ENCODE results near the gene BNIP3. TPM values are rescaled to one million over a fixed set of nuclear protein-coding genes. Genes with fewer than 3 reads are reported as not detected.

BNIP3 gene
- polyA plus RNA-seq, 1 experiment = 73.5 TPM

DNA sequence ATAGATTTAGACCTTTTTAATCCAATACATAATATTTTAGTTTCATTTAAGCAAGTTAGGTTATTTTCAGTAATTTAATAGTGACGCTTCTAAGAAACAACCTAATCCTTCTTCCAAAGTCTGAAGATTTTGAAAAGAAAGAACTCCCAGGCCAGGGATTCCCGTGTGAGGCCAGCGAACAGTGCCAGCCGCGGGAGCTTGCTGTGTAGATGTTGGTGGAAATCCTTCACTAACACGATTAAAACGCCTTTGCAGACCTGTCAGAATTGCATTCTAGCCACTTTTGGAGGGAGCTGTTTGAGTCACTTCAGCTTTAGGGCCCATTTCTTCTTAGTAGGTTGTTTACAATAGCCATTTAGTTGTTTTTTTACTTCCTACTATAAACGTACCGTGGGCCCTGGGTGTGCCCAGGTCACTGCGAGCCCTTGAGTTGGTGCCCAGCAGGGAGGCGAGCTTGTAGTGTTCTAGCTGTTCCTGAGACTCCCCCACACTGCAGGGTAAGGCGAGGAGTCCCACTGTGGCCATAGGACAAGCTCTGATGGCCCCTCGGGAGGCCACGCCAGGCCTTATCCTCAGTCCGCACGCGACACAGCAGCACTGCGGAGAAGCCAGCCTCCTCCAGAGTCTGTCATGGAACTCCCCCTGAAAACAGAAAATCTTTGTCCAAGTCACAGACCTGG is 48.6 kb downstream of the BNIP3 start:
- POLR2A ChIA-PET = interaction anchor here (0.7 kb wide), 1 partner anchor 28 kb away, joined by 4 read pairs; no protein-coding TSS in a partner anchor
- H3K9me3 ChIP-seq (ENCODE audit: control insufficient read depth, insufficient read depth, low read length) = peaks cover 7% of the 10 kb centered on the region; the same call in 1 of the 2 replicates
- no peaks in the 10 kb centered on the region for H3K27me3 ChIP-seq (ENCODE audit: control insufficient read depth, insufficient read depth, low read length)
- no peak for DNase-seq (ENCODE audit: low read depth, low spot score)
- CTCF ChIA-PET = no interaction called here
- no peak overlapping the region for H3K27ac ChIP-seq (ENCODE audit: low read depth, low read length)
- TF ChIP-seq, protein P1, sequence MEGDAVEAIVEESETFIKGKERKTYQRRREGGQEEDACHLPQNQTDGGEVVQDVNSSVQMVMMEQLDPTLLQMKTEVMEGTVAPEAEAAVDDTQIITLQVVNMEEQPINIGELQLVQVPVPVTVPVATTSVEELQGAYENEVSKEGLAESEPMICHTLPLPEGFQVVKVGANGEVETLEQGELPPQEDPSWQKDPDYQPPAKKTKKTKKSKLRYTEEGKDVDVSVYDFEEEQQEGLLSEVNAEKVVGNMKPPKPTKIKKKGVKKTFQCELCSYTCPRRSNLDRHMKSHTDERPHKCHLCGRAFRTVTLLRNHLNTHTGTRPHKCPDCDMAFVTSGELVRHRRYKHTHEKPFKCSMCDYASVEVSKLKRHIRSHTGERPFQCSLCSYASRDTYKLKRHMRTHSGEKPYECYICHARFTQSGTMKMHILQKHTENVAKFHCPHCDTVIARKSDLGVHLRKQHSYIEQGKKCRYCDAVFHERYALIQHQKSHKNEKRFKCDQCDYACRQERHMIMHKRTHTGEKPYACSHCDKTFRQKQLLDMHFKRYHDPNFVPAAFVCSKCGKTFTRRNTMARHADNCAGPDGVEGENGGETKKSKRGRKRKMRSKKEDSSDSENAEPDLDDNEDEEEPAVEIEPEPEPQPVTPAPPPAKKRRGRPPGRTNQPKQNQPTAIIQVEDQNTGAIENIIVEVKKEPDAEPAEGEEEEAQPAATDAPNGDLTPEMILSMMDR (IDR thresholded peaks at IDR 0.05; ENCODE audit: low read depth, low read length) = no peak
- no peak overlapping the region for H3K4me3 ChIP-seq (ENCODE audit: low read depth, low read length)

DNA sequence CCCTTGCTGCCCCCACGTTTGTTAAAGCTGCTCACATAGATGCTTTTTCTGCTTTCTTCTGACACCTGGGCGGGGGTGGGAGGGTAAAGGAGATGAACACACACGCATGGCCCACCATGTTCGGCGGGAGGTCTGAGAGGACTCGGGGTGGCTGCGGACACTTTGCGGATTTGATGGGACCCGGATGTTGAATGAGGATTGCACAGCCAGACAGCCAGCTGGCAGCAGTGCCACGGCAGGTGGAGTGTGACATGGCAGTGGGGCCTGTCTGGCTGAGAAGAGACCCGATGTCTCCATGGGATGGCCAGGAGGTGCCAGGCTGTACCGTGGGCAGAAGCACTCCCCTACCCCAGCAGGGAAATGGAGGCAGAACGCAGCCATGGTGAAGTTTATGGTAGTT is 49.7 kb downstream of the BNIP3 start:
- TF ChIP-seq, protein P1 (IDR thresholded peaks at IDR 0.05; ENCODE audit: low read depth, low read length) = no peak
- POLR2A ChIA-PET = no interaction called here
- Histone ChIP-seq H3K4me3 (ENCODE audit: low read depth, low read length) (no peak overlapping the region), H3K9me3 (ENCODE audit: control insufficient read depth, insufficient read depth, low read length) (peaks cover 4% of the 10 kb centered on the region; the same call in 1 of the 2 replicates), H3K27ac (ENCODE audit: low read depth, low read length) (no peak overlapping the region), H3K27me3 (ENCODE audit: control insufficient read depth, insufficient read depth, low read length) (no peaks in the 10 kb centered on the region)
- CTCF ChIA-PET = no interaction called here
- DNase-seq (ENCODE audit: low read depth, low spot score) = no peak

DNA sequence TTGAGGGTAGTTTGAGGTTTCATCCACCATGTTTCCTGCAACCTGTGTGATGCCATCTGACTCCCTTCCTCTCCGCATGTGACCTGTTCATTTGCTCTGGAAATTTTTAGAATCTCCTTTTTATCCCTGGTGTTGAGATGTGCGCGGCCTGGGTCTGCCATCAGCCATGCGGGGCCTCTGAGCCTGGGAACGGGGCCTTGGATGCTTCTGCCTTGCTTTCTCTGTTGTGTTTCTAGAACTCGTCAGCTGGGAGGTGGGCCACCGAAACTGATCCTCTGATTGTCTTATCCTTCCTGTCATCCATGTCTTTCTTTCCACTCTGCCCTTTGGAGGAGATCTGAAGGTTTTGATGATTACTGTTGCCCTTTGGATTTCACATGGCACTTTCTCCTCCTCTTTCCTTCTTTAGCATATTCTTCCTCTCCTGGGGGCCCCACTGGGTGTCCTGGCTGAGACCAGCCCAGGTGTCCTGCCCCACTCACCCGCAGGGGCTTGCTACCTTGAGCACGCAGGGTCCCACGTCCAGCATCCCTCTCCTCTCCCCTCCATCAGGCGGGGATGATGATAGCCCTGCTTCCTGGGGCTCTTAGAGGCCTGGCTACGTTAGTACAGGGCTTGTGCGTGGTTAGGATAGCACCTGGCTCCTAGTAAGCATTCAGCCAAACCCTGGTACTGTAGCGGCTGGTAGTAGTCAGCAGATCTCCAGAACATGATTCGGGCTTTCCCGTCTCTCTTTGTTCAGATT is 51.0 kb downstream of the BNIP3 start:
- Histone ChIP-seq H3K27ac (ENCODE audit: low read depth, low read length) (no peak overlapping the region), H3K4me3 (ENCODE audit: low read depth, low read length) (no peak overlapping the region), H3K9me3 (ENCODE audit: control insufficient read depth, insufficient read depth, low read length) (peaks cover 5% of the 10 kb centered on the region), H3K27me3 (ENCODE audit: control insufficient read depth, insufficient read depth, low read length) (no peaks in the 10 kb centered on the region)
- ChIA-PET POLR2A (no interaction called here), CTCF (no interaction called here)
- TF ChIP-seq, protein P1 (IDR thresholded peaks at IDR 0.05; ENCODE audit: low read depth, low read length) = no peak
- DNase-seq (ENCODE audit: low read depth, low spot score) = no peak

DNA sequence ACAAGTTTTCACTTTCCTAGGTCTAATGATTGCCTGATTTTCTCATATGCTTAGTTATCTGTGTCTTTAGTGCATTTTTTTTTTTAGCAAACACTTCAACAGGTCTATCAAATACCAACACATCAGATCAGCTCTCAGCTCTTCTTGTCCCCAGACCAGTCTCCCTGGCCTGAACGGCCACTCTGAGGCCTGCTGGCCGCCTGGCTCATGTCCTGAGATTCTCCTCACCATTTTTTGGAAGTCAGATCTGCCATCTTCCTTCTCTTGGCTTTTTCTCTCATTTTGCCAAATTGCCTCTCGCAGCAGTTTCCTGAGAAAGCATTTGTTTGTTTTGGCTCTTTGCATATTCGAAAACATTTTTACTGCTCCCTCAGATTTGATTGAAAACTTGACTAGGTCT is 51.6 kb downstream of the BNIP3 start:
- no peak overlapping the region for H3K27ac ChIP-seq (ENCODE audit: low read depth, low read length)
- ChIA-PET POLR2A (no interaction called here), CTCF (no interaction called here)
- DNase-seq (ENCODE audit: low read depth, low spot score) = no peak
- H3K4me3 ChIP-seq (ENCODE audit: low read depth, low read length) = no peak overlapping the region
- TF ChIP-seq, protein P1 (IDR thresholded peaks at IDR 0.05; ENCODE audit: low read depth, low read length) = no peak
- H3K27me3 ChIP-seq (ENCODE audit: control insufficient read depth, insufficient read depth, low read length) = no peaks in the 10 kb centered on the region
- peaks cover 7% of the 10 kb centered on the region for H3K9me3 ChIP-seq (ENCODE audit: control insufficient read depth, insufficient read depth, low read length)

Measured in AG04450 (cell line).